Airway epithelial cell (primary cell): ENCODE results near the gene COL17A1. TPM values are rescaled to one million over a fixed set of nuclear protein-coding genes. Genes with fewer than 3 reads are reported as not detected.

ENCODE experiments used
- total RNA-seq: library from RNA; depleted of rRNA; stranded (reverse); fragments of >200 nt; gene quantifications from 2 replicates; pipeline ENCODE4 v1.2.3, GENCODE V29; 2015

The COL17A1 gene
- total RNA-seq = 507 and 607 TPM in 2 replicates

GRCh38 chr10:104085801-104086400 is at the start of gene COL17A1:
Gene COL17A1 (minus strand): TSS chr10:104085880. CDS start chr10:104080673, 5,207 bp downstream.

GRCh38 chr10:104121485-104122224 is 36.0 kb upstream of the COL17A1 start, which contains the start of gene SFR1:
Gene SFR1 (plus strand): TSS chr10:104122171. CDS start chr10:104122184, 13 bp downstream.

Other genes starting within 250 kb of the COL17A1 start
- 17.2 and 26.1 TPM in 2 replicates for gene SH3PXD2A, start 230.3 kb downstream of the COL17A1 start, total RNA-seq
- 41.2 and 44.6 TPM in 2 replicates for gene STN1, start 167.7 kb downstream of the COL17A1 start, total RNA-seq
- 51.1 and 56.5 TPM in 2 replicates for gene SLK, start 118.7 kb downstream of the COL17A1 start, total RNA-seq
- 9.1 and 9.4 TPM in 2 replicates for gene SFR1, start 36.3 kb upstream of the COL17A1 start, total RNA-seq
- gene CFAP43, start 146.5 kb upstream of the COL17A1 start, total RNA-seq = 0.09 and 0.21 TPM in 2 replicates
- 187 and 189 TPM in 2 replicates for gene GSTO1, start 169.0 kb upstream of the COL17A1 start, total RNA-seq
- 37.8 and 40.3 TPM in 2 replicates for gene GSTO2, start 183.3 kb upstream of the COL17A1 start, total RNA-seq